HG02623 (cell line): ENCODE results near the gene SCAPER.
"Not testable (repeated sequence)": the region's sequence is repeated elsewhere in the genome, so short reads cannot be mapped to it uniquely, and the experiment has no call there.

Experiments used
- ATAC-seq: cut with Tn5 transposase; IDR thresholded peaks from one replicate; pipeline ENCODE4 v1.9.1; 2021; ENCODE audit warnings: moderate library complexity; ENCODE audit not compliant: unreplicated experiment

The SCAPER gene

GRCh38 chr15:76503804-76504203 lies 401.3 kb downstream of the SCAPER start:
- ATAC-seq: no peak

- no peak for ATAC-seq
Measured at GRCh38 chr15:76503121-76503520, 402.0 kb downstream of the SCAPER start.

GRCh38 chr15:76502678-76503077 lies 402.5 kb downstream of the SCAPER start:
- no peak for ATAC-seq

DNA sequence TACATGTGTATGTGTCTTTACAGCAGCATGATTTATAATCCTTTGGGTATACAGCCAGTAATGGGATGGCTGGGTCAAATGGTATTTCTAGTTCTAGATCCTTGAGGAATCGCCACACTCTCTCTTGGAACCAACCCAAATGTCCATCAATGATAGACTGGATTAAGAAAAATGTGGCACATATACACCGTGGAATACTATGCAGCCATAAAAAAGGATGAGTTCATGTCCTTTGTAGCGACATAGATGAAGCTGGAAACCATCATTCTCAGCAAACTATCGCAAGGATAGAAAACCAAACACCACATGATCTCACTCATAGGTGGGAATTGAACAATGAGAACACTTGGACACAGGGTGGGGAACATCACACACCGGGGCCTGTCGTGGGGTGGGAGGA lies 403.0 kb downstream of the SCAPER start:
- ATAC-seq: not testable (repeated sequence)

DNA sequence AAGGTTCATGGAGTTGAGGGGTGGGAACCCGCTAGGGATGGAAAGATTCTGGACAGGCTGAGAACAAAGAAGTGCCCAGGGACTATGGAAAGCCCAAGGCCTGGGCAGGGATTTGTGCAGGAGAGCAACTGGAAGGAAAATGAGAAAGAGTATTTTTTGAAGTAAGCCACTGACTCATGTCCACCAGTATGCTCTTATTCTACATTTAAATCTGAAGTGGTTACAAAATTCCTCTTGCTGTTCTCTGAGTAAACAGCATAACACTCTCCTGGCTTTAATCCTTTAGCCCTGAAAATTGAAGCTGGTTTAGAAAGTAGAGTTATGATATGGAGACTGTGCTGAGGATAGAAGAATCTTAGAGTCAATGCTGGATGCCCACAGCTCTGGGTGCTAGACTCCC lies 403.4 kb downstream of the SCAPER start:
- ATAC-seq: no peak

DNA sequence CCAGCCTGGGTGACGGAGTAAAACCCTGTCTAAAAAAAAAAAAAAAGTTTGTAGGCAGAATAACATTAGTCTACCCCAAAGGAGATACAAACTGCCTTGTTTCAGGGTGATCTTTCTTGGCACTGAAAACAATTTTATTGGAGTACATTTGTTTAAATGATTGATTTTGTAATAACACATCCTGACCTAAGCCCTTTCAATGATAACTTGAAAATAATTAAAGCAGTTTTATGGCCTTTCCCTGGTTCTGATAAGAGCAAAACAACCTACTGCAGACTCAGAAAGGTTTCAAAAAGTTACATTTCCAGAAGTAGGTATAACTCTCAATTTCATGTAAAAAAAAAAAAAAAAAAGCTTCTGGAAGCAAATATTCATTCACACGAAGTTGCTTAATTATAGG lies 404.1 kb downstream of the SCAPER start:
- no peak for ATAC-seq

GRCh38 chr15:76495487-76495886 lies 409.7 kb downstream of the SCAPER start:
- ATAC-seq: no peak

GRCh38 chr15:76492538-76492937 lies 412.6 kb downstream of the SCAPER start:
- no peak for ATAC-seq

DNA sequence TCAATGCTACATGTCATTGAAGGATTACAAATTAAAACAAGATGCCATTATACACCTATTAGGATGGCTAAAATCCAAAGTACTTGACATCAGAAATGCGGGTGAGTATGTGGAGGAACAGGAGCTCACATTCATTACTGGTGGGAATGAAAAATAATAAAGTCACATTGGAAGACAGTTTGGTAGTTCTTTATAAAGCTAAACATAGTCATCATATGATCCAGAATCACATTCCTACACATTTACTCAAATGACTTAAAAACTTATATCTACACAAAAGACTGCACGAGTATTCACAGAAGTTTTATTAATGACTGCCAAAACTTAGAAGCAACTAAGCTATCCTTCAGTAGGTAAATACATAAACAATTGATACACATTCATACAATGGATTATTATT lies 421.4 kb downstream of the SCAPER start:
- no peak for ATAC-seq

- ATAC-seq: no peak
Measured at GRCh38 chr15:76483018-76483417, 422.1 kb downstream of the SCAPER start.

- ATAC-seq: no peak
Measured at GRCh38 chr15:76480267-76480666, 424.9 kb downstream of the SCAPER start.

- no peak for ATAC-seq
Measured at GRCh38 chr15:76470691-76471090, 434.4 kb downstream of the SCAPER start.

- ATAC-seq: no peak
Measured at GRCh38 chr15:76468722-76469121, 436.4 kb downstream of the SCAPER start.

GRCh38 chr15:76467136-76467535 lies 438.0 kb downstream of the SCAPER start:
- ATAC-seq: no peak

DNA sequence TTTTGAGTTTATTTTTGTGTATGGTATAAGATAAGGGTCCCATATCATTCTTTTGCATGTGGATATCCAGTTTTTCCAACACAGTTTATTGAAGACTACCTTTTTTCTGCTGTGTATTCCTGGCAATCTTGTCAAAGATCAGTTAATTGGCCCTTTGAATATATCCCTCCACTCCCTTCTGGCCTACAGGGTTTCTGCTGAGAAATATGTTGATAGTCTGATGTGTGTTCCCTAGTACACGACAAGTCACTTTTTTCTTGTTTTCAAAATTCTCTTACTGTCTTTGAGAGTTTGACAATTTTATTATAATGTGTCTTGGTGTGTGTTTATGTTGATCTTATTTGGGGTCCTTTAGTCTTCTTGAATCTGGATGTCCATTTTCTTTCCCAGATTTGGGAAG lies 439.4 kb downstream of the SCAPER start:
- no peak for ATAC-seq

- ATAC-seq: no peak
Measured at GRCh38 chr15:76464247-76464646, 440.9 kb downstream of the SCAPER start.

DNA sequence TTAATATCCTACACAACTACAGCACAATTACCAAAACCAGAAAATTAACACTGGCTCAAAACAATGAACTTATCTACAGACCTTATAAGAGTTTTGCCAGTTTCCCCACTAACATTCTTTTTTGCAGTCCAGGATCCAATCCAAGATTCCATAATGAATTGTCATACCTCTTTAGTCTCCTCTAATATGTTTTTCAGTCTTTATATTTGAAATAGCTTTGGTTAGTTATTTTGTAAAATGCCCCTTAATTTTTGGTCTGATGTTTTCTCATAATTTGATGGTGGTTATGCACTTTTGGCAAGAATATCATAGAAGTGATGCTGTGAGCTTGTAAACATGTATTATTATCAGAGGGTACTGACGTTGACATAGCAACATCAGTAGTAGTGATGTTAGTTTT lies 444.3 kb downstream of the SCAPER start:
- ATAC-seq: no peak

- no peak for ATAC-seq
Measured at GRCh38 chr15:76460347-76460746, 444.8 kb downstream of the SCAPER start.

DNA sequence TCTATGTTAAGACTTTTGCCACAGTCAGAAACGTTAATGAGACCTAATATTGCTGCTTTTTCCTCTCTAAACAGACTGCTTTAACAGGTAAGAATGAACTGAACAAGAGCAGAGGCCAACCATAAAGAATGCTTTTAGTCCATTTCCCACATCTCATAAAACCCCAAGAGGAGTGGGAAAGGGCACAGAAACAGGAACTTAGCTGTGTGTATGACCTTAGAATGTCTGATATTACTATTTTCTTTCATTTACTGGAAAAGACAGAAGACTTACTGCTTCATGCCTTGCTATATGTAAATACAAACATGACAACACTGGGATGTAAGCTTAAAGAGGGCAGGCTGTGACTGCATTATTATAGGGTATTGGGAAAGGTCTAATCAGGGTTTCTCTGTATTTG lies 453.6 kb downstream of the SCAPER start:
- no peak for ATAC-seq

DNA sequence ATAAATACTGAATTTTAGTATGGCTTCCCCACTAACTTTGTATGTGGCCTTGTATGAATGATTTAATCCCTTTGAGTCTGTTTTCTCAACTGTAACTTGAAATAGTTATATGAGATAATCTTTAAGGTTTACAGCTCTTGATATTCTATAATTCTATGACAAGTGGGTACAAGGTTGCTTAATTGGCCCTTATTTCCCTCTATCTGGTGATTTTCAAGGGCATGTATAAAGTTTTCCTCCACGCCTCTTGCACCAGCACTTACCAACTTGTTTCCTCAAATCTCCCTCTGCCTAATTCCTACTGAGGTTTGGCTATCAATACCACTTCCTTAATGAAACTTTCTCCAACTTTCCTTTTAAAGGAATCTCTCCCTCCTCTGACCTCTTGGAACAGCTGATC lies 455.7 kb downstream of the SCAPER start:
- no peak for ATAC-seq

- ATAC-seq: no peak
Measured at GRCh38 chr15:76448755-76449154, 456.4 kb downstream of the SCAPER start.

DNA sequence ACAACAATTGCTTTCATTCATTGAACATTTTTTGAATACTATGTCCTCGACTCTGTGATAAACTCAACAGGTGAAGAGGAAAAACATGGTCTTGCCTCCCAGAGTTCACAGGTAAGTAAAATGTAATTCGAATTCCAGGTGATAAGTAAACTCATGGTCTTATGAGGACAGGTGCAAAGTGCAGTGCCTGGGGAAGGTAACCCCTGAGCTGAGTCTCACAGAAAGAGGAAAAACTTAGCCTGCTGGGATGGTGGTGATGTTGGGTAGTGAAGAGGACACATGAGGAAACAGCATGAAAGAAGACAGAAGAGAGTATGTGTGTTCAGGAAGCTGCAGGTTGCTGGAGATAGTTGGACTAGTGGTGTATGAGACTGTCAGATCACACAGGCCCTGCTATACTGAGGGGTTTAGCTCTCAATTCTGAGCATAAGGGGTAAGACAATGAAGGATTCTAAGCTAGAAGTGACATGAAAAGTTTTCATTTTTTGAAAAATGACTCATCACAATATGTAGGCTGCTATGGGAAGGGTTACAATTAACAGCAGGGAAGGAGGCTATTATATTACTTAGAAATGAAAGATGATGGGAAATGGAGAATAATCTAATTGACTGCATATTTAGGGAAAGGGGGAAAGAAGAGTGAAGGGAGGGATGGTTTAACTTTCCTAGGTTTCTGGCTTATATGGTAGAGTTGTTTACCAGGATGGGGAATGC lies 457.3 kb downstream of the SCAPER start:
- no peak for ATAC-seq

GRCh38 chr15:76440441-76440840 lies 464.7 kb downstream of the SCAPER start:
- ATAC-seq: no peak
